ENCODE results near the gene SYT1.
"Not testable (repeated sequence)": the region's sequence is repeated elsewhere in the genome, so short reads cannot be mapped to it uniquely, and the experiment has no call there.

The SYT1 gene

GRCh38 chr12:78824918-78825317, 39.7 kb upstream of the SYT1 start:
- Histone ChIP-seq H3K27ac (ENCODE audit: low read depth, low read length) (no peak overlapping the region), H3K4me2 (ENCODE audit: low read depth, low read length, poor library complexity, severe bottlenecking) (no peak overlapping the region), H3K9me2 (replicated peaks; ENCODE audit: insufficient read depth, low read length) (no peaks in the 10 kb centered on the region), H3K27me3 (ENCODE audit: low read length) (no peaks in the 10 kb centered on the region), H3K79me2 (ENCODE audit: insufficient read depth, low read length) (no peaks in the 10 kb centered on the region), H3K9ac (ENCODE audit: low read length) (no peak overlapping the region), H3K9me3 (ENCODE audit: insufficient read depth, low read length) (no peaks in the 10 kb centered on the region), H3K4me3 (ENCODE audit: insufficient read depth, low read length, poor library complexity, severe bottlenecking) (no peak overlapping the region), H2AFZ (ENCODE audit: low read depth, low read length, severe bottlenecking) (no peak overlapping the region), H3K36me3 (ENCODE audit: low read length) (no peaks in the 10 kb centered on the region), H4K20me1 (ENCODE audit: low read depth, low read length) (no peaks in the 10 kb centered on the region), H3F3A (ENCODE audit: insufficient read depth) (no peaks in the 10 kb centered on the region; the same call in 1 of the 2 replicates)
- TF ChIP-seq EZH2phosphoT487 (conservative IDR thresholded peaks at IDR 0.05; ENCODE audit: low read length), result no peak
- no peak for TF ChIP-seq CTCF (IDR thresholded peaks at IDR 0.05; ENCODE audit: insufficient read depth, low read length, poor library complexity, severe bottlenecking)

GRCh38 chr12:78829690-78830089, 34.9 kb upstream of the SYT1 start:
- H4K20me1 ChIP-seq (ENCODE audit: low read depth, low read length), result no peaks in the 10 kb centered on the region
- TF ChIP-seq EZH2phosphoT487 (conservative IDR thresholded peaks at IDR 0.05; ENCODE audit: low read length), result no peak
- no peak for TF ChIP-seq CTCF (IDR thresholded peaks at IDR 0.05; ENCODE audit: insufficient read depth, low read length, poor library complexity, severe bottlenecking)

GRCh38 chr12:78835493-78835892, 29.1 kb upstream of the SYT1 start:
- H3K27ac ChIP-seq (ENCODE audit: low read depth, low read length), result no peak overlapping the region
- H2AFZ ChIP-seq (ENCODE audit: low read depth, low read length, severe bottlenecking), result no peak overlapping the region
- no peaks in the 10 kb centered on the region for H4K20me1 ChIP-seq (ENCODE audit: low read depth, low read length)
- H3K9me2 ChIP-seq (replicated peaks; ENCODE audit: insufficient read depth, low read length), result no peaks in the 10 kb centered on the region
- no peaks in the 10 kb centered on the region for H3K36me3 ChIP-seq (ENCODE audit: low read length)
- no peaks in the 10 kb centered on the region for H3K27me3 ChIP-seq (ENCODE audit: low read length)
- H3K9me3 ChIP-seq (ENCODE audit: insufficient read depth, low read length), result no peaks in the 10 kb centered on the region
- no peaks in the 10 kb centered on the region for H3K79me2 ChIP-seq (ENCODE audit: insufficient read depth, low read length)
- no peak overlapping the region for H3K4me3 ChIP-seq (ENCODE audit: insufficient read depth, low read length, poor library complexity, severe bottlenecking)
- no peaks in the 10 kb centered on the region for H3F3A ChIP-seq (ENCODE audit: insufficient read depth)
- no peak overlapping the region for H3K9ac ChIP-seq (ENCODE audit: low read length)
- H3K4me2 ChIP-seq (ENCODE audit: low read depth, low read length, poor library complexity, severe bottlenecking), result no peak overlapping the region
- no peak for TF ChIP-seq CTCF (IDR thresholded peaks at IDR 0.05; ENCODE audit: insufficient read depth, low read length, poor library complexity, severe bottlenecking)
- no peak for TF ChIP-seq EZH2phosphoT487 (conservative IDR thresholded peaks at IDR 0.05; ENCODE audit: low read length)

More at GRCh38 chr12:78829690-78830089, 34.9 kb upstream of the SYT1 start:
- Histone ChIP-seq H3F3A (ENCODE audit: insufficient read depth) (no peaks in the 10 kb centered on the region; the same call in 1 of the 2 replicates), H3K79me2 (ENCODE audit: insufficient read depth, low read length) (no peaks in the 10 kb centered on the region), H2AFZ (ENCODE audit: low read depth, low read length, severe bottlenecking) (no peak overlapping the region), H3K9me3 (ENCODE audit: insufficient read depth, low read length) (no peaks in the 10 kb centered on the region), H3K4me2 (ENCODE audit: low read depth, low read length, poor library complexity, severe bottlenecking) (no peak overlapping the region), H3K9ac (ENCODE audit: low read length) (no peak overlapping the region), H3K27ac (ENCODE audit: low read depth, low read length) (no peak overlapping the region), H3K27me3 (ENCODE audit: low read length) (no peaks in the 10 kb centered on the region), H3K9me2 (replicated peaks; ENCODE audit: insufficient read depth, low read length) (no peaks in the 10 kb centered on the region), H3K4me3 (ENCODE audit: insufficient read depth, low read length, poor library complexity, severe bottlenecking) (no peak overlapping the region), H3K36me3 (ENCODE audit: low read length) (no peaks in the 10 kb centered on the region)

- not testable (repeated sequence) for H3K9ac ChIP-seq (ENCODE audit: low read length); H3K27ac ChIP-seq (ENCODE audit: low read depth, low read length); H3K4me3 ChIP-seq (ENCODE audit: insufficient read depth, low read length, poor library complexity, severe bottlenecking)
Observed at GRCh38 chr12:78840518-78841019, 24.0 kb upstream of the SYT1 start.

More at GRCh38 chr12:78840518-78841019, 24.0 kb upstream of the SYT1 start:
- H2AFZ ChIP-seq (ENCODE audit: low read depth, low read length, severe bottlenecking); H3K36me3 ChIP-seq (ENCODE audit: low read length); H3K9me2 ChIP-seq (replicated peaks; ENCODE audit: insufficient read depth, low read length); H3K27me3 ChIP-seq (ENCODE audit: low read length); H3K9me3 ChIP-seq (ENCODE audit: insufficient read depth, low read length); H3K79me2 ChIP-seq (ENCODE audit: insufficient read depth, low read length); H3K4me2 ChIP-seq (ENCODE audit: low read depth, low read length, poor library complexity, severe bottlenecking); H3F3A ChIP-seq (ENCODE audit: insufficient read depth); H4K20me1 ChIP-seq (ENCODE audit: low read depth, low read length): not testable (repeated sequence)
